SK-N-SH (cell line): ENCODE data around the gene CD209. TPM values are rescaled to one million over a fixed set of nuclear protein-coding genes. Genes with fewer than 3 reads are reported as not detected.

ENCODE experiments used
- CTCF ChIA-PET: fragments of 300-600, 350-600 bp; formaldehyde crosslinking; extraction: SDS; loops from one replicate; lab custom pipeline; 2021; lab: Yijun Ruan, JAX
- POLR2A ChIA-PET: fragments of 350-600 bp; sonication (Branson Sonifier 250); formaldehyde crosslinking; extraction: SDS; loops from one replicate; lab custom pipeline; 2020; ENCODE audit warnings: antibody characterized with exemption, inconsistent platforms; lab: Yijun Ruan, JAX
- DNase-seq: peaks from one replicate; pipeline ENCODE4 v3.0.0; 2012
- H2AFZ ChIP-seq: fragments of 200-600 bp; sonication (generic); 2 replicates; pipeline ENCODE4 v1.8.1; 2016; ENCODE audit warnings: antibody characterized with exemption, mild to moderate bottlenecking, low read depth
- H3F3A ChIP-seq: fragments of 200-600 bp; sonication (generic); replicated peaks from 2 replicates; pipeline ENCODE3; 2016; ENCODE audit warnings: antibody characterized with exemption, mild to moderate bottlenecking; ENCODE audit not compliant: insufficient read depth
- H3K27ac ChIP-seq, 2 experiments: fragments of 200-500 bp in 1 of 2; fragments of 200-600 bp in 1 of 2; sonication (Bioruptor generic) in 1 of 2; sonication (generic), shearing (Covaris generic) in 1 of 2; 2 replicates each; pipeline versions ENCODE4 v1.5.1 to v1.6.1; 2014 to 2016; ENCODE audit warnings: low read depth in 2 of 2, inconsistent platforms in 1 of 2, low read length in 1 of 2, mild to moderate bottlenecking in 1 of 2, mixed read lengths in 1 of 2
- H3K27me3 ChIP-seq: fragments of 200-600 bp; sonication (generic), shearing (Covaris generic); 2 replicates; pipeline ENCODE4 v1.6.1; 2016; ENCODE audit warnings: mixed run types; ENCODE audit not compliant: insufficient read depth
- H3K36me3 ChIP-seq, 2 experiments: fragments of 200-500 bp in 1 of 2; fragments of 200-600 bp in 1 of 2; sonication (Bioruptor generic) in 1 of 2; sonication (generic) in 1 of 2; replicated peaks in 1 of 2; 2 replicates each; pipeline versions ENCODE3 to v1.5.1; 2014 to 2016; ENCODE audit warnings: low read length in 1 of 2, mild to moderate bottlenecking in 1 of 2; ENCODE audit not compliant: insufficient read depth in 2 of 2, control insufficient read depth in 1 of 2
- H3K4me1 ChIP-seq, 2 experiments: fragments of 200-500 bp in 1 of 2; fragments of 200-600 bp in 1 of 2; sonication (Bioruptor generic) in 1 of 2; sonication (generic), shearing (Covaris generic) in 1 of 2; 2 replicates each; pipeline versions ENCODE4 v1.5.1 to v1.6.1; 2014 to 2016; ENCODE audit warnings: low read depth in 1 of 2, low read length in 1 of 2, mixed run types in 1 of 2; ENCODE audit not compliant: insufficient read depth in 2 of 2, control insufficient read depth in 1 of 2
- H3K4me2 ChIP-seq: fragments of 200-600 bp; sonication (generic), shearing (Covaris generic); 2 replicates; pipeline ENCODE4 v1.6.1; 2017; ENCODE audit warnings: mixed run types
- H3K4me3 ChIP-seq, 2 experiments: fragments of 200-500 bp in 1 of 2; fragments of 200-600 bp in 1 of 2; sonication (Bioruptor generic) in 1 of 2; sonication (generic), shearing (Covaris generic) in 1 of 2; 2 replicates each; pipeline versions ENCODE4 v1.5.1 to v1.8.1; 2014 to 2016; ENCODE audit warnings: low read depth in 2 of 2, inconsistent platforms in 1 of 2, low read length in 1 of 2, mild to moderate bottlenecking in 1 of 2, mixed read lengths in 1 of 2, moderate library complexity in 1 of 2
- H3K79me2 ChIP-seq: fragments of 200-600 bp; sonication (generic); 2 replicates; pipeline ENCODE4 v1.8.1; 2017; ENCODE audit warnings: mild to moderate bottlenecking; ENCODE audit not compliant: insufficient read depth
- H3K9ac ChIP-seq: fragments of 200-600 bp; sonication (generic); 2 replicates; pipeline ENCODE4 v1.6.1; 2017; ENCODE audit warnings: mixed run types
- H3K9me2 ChIP-seq: fragments of 200-600 bp; sonication (generic); 2 replicates; pipeline ENCODE4 v1.6.1; 2017; ENCODE audit warnings: mixed run types
- H3K9me3 ChIP-seq: fragments of 200-600 bp; sonication (generic); 2 replicates; pipeline ENCODE4 v1.6.1; 2017; ENCODE audit warnings: mixed run types, mild to moderate bottlenecking, moderate library complexity
- H4K20me1 ChIP-seq: fragments of 200-600 bp; sonication (generic); 2 replicates; pipeline ENCODE4 v1.6.1; 2017; ENCODE audit warnings: mild to moderate bottlenecking, mixed run types; ENCODE audit not compliant: insufficient read depth
- CHD2 ChIP-seq: fragments of 150-350 bp; IDR thresholded peaks from 2 replicates; pipeline ENCODE4 v1.6.1; 2018; ENCODE audit warnings: low read length; ENCODE audit not compliant: partially characterized antibody
- CTCF ChIP-seq: fragments of 200-600 bp; sonication (generic); IDR thresholded peaks from 2 replicates; pipeline ENCODE4 v1.6.1; 2017; ENCODE audit warnings: antibody characterized with exemption, mild to moderate bottlenecking, moderate library complexity
- EP300 ChIP-seq, 2 experiments: IDR thresholded peaks; 2 replicates each; pipeline versions ENCODE4 v1.4.0 to v1.6.1; 2012; ENCODE audit warnings: borderline replicate concordance in 1 of 2, low read depth in 1 of 2, low read length in 1 of 2
- FOXM1 ChIP-seq: IDR thresholded peaks from 2 replicates; pipeline ENCODE4 v1.4.0; 2012; ENCODE audit warnings: low read depth, mild to moderate bottlenecking
- GATA2 ChIP-seq: sonication (generic); formaldehyde crosslinking; IDR thresholded peaks from 2 replicates; pipeline ENCODE4 v1.5.0; 2020; ENCODE audit warnings: mild to moderate bottlenecking, missing genetic modification reagents
- MEF2A ChIP-seq: IDR thresholded peaks from 2 replicates; pipeline ENCODE4 v1.4.0; 2012; ENCODE audit warnings: low read depth, borderline replicate concordance
- MXI1 ChIP-seq: IDR thresholded peaks from 2 replicates; pipeline ENCODE4 v1.6.1; 2012; ENCODE audit warnings: mild to moderate bottlenecking, low read depth, low read length, improper control_type of control experiment
- PBX3 ChIP-seq: IDR thresholded peaks from 2 replicates; pipeline ENCODE4; 2012
- POLR2AphosphoS5 ChIP-seq: IDR thresholded peaks from 2 replicates; pipeline ENCODE4 v1.6.1; 2012; ENCODE audit warnings: low read depth, low read length
- RXRA ChIP-seq: IDR thresholded peaks from 2 replicates; pipeline ENCODE4 v1.4.0; 2012; ENCODE audit warnings: low read depth, mild to moderate bottlenecking, borderline replicate concordance
- TAF1 ChIP-seq: IDR thresholded peaks from 2 replicates; pipeline ENCODE4 v1.6.1; 2012; ENCODE audit warnings: low read depth, mild to moderate bottlenecking, low read length, moderate library complexity, borderline replicate concordance
- TEAD4 ChIP-seq: IDR thresholded peaks from 2 replicates; pipeline ENCODE4 v1.4.0; 2012; ENCODE audit warnings: mild to moderate bottlenecking, borderline replicate concordance; ENCODE audit not compliant: insufficient read depth
- USF1 ChIP-seq: IDR thresholded peaks from 2 replicates; pipeline ENCODE4 v1.4.0; 2012; ENCODE audit warnings: low read depth, borderline replicate concordance
- USF2 ChIP-seq: fragments of 150-350 bp; IDR thresholded peaks from 2 replicates; pipeline ENCODE4 v1.6.1; 2017; ENCODE audit warnings: antibody characterized with exemption, low read length, low read depth, borderline replicate concordance
- YY1 ChIP-seq: IDR thresholded peaks from 2 replicates; pipeline ENCODE4 v1.4.0; 2012; ENCODE audit warnings: low read depth, mild to moderate bottlenecking
- WGBS: methylation state at CpG from one replicate; pipeline ENCODE4 v1.1.6; 2017; ENCODE audit warnings: low lambda C conversion rate; 5-methylcytosine and 5-hydroxymethylcytosine counted together
- polyA plus RNA-seq, 3 experiments: library from polyadenylated mRNA; depleted of rRNA; stranded (reverse); fragments of >200 nt; gene quantifications; 2 replicates each; pipeline ENCODE4 v1.2.3, GENCODE V29; 2012
- TF ChIP-seq, protein P1 (sequence below): IDR thresholded peaks from 2 replicates; pipeline ENCODE4 v1.4.0; 2012; ENCODE audit warnings: low read depth, borderline replicate concordance

Gene CD209
- polyA plus RNA-seq, 1 of the 3 experiments (the other 2 are of a cell fraction), result not detected

DNA sequence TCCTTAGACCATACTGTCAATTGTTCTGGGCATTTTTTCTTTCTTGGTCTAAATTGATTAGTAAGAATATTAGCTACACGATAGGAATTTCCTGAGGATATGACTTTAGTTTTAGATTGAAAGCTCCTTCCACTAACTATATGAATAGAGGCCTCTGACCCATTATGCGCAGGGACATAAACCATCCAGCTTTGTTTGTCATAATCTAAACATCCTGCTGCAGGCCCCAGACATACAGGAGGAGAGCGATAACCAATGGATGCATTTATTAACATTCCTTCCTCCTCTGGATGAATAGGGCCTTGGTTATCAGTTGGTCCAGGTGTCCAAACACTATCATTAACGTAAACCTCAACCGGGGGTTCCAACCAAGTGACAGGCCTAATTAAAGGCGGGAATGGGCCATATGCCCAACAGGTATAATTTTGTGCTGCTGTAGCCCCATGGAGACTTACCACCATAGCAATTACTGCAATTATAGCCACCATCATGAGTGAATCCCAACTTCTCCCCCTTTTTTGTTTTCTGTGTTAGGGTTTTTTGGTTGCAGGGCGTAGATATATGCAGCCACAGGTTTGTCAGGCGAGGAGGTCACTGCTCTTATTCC is 48.3 kb upstream of the CD209 start:
- no peak overlapping the region for H3K4me3 ChIP-seq
- CTCF ChIA-PET, result interaction anchor here (0.6 to 2.1 kb wide), 2 partner anchors 14 to 227 kb away, joined by 3 to 9 read pairs; no protein-coding TSS in a partner anchor
- H2AFZ ChIP-seq, result no peak overlapping the region
- 43% methylated on average over 8 of the region's 8 CpGs for WGBS
- no peak for TF ChIP-seq MEF2A
- no peak for TF ChIP-seq CHD2
- no peak for TF ChIP-seq TEAD4
- TF ChIP-seq GATA2 (CRISPR knock-in tag), result no peak
- TF ChIP-seq, protein P1, sequence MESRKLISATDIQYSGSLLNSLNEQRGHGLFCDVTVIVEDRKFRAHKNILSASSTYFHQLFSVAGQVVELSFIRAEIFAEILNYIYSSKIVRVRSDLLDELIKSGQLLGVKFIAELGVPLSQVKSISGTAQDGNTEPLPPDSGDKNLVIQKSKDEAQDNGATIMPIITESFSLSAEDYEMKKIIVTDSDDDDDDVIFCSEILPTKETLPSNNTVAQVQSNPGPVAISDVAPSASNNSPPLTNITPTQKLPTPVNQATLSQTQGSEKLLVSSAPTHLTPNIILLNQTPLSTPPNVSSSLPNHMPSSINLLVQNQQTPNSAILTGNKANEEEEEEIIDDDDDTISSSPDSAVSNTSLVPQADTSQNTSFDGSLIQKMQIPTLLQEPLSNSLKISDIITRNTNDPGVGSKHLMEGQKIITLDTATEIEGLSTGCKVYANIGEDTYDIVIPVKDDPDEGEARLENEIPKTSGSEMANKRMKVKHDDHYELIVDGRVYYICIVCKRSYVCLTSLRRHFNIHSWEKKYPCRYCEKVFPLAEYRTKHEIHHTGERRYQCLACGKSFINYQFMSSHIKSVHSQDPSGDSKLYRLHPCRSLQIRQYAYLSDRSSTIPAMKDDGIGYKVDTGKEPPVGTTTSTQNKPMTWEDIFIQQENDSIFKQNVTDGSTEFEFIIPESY, result no peak
- TF ChIP-seq EP300 (IDR thresholded peaks at IDR 0.05; ENCODE audit: borderline replicate concordance in 1 of 2, low read depth in 1 of 2, low read length in 1 of 2), result no peak
- TF ChIP-seq FOXM1, result no peak
- TF ChIP-seq, all 33 proteins: peak for 0
- H3K27me3 ChIP-seq, result peaks cover 25% of the 10 kb centered on the region; the same call in 1 of the 2 replicates
- POLR2A ChIA-PET, result no interaction called here
- no peak overlapping the region for H3K27ac ChIP-seq
- H3K9me3 ChIP-seq, result no peaks in the 10 kb centered on the region
- no peak overlapping the region for H3K9ac ChIP-seq
- no peaks in the 10 kb centered on the region for H3K4me1 ChIP-seq
- no peaks in the 10 kb centered on the region for H3F3A ChIP-seq
- H3K9me2 ChIP-seq, result no peaks in the 10 kb centered on the region
- H3K4me2 ChIP-seq, result 0 out of 2 replicates have a peak overlapping the region, but pooled peaks have one; percentile 10
- no peaks in the 10 kb centered on the region for H4K20me1 ChIP-seq
- H3K36me3 ChIP-seq, result no peaks in the 10 kb centered on the region
- no peak for DNase-seq
- H3K79me2 ChIP-seq, result no peaks in the 10 kb centered on the region

DNA sequence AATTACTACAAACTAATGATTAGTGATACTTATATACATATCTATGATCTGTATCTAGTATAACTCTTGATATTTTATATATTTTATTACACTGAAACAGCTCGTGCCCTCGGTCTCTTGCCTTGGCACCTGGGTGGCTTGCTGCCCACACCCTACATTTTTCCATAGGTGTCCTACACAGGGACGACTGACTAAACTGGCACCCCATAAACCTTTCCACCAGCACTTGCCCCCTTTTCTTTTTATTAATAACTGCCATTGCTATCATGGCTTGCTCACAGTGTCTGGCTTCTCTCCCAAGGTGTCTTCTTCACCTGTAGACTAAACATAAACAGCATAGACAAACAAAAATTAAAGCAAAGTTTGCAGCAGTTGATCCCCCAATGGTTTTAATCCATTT is 46.2 kb upstream of the CD209 start:
- Histone ChIP-seq H3K79me2 (no peaks in the 10 kb centered on the region), H3F3A (no peaks in the 10 kb centered on the region), H4K20me1 (no peaks in the 10 kb centered on the region), H3K27me3 (peaks cover 25% of the 10 kb centered on the region), H3K36me3 (no peaks in the 10 kb centered on the region), H3K27ac (no peak overlapping the region)
- WGBS, result 6% methylated on average over 3 of the region's 3 CpGs
- POLR2A ChIA-PET, result no interaction called here
- TF ChIP-seq CTCF (no peak), TAF1 (no peak), YY1 (no peak), MXI1 (no peak), POLR2AphosphoS5 (no peak), RXRA (no peak), PBX3 (no peak), USF1 (no peak), USF2 (no peak)
- TF ChIP-seq, all 33 proteins: peak for 0
- Histone ChIP-seq H3K9ac (no peak overlapping the region), H3K4me3 (no peak overlapping the region; a peak in 1 of 4 replicates), H3K4me2 (no peak overlapping the region), H3K9me2 (no peaks in the 10 kb centered on the region), H2AFZ (no peak overlapping the region), H3K9me3 (no peaks in the 10 kb centered on the region), H3K4me1 (no peaks in the 10 kb centered on the region)
- CTCF ChIA-PET, result interaction anchor here (1.8 kb wide), 1 partner anchor 439 kb away, joined by 5 read pairs; no protein-coding TSS in a partner anchor
- DNase-seq, result no peak
